Esophagus muscularis mucosa (tissue), 4 donors: ENCODE data around the gene OLIG3.

Source experiments
- CTCF ChIP-seq, 3 experiments: fragments of 200-600 bp in 2 of 3; fragments of 450-650 bp in 1 of 3; sonication (generic) in 2 of 3; IDR thresholded peaks; one replicate each; pipeline ENCODE4 v1.5.1; 2017 to 2019; ENCODE audit warnings: antibody characterized with exemption in 3 of 3, mild to moderate bottlenecking in 2 of 3, moderate library complexity in 1 of 3
- EP300 ChIP-seq: sonication (generic); formaldehyde crosslinking; IDR thresholded peaks from one replicate; pipeline ENCODE4 v1.6.1; 2017; ENCODE audit warnings: antibody characterized with exemption
- POLR2A ChIP-seq: fragments of 450-650 bp; IDR thresholded peaks from one replicate; pipeline ENCODE4 v1.6.1; 2017; ENCODE audit warnings: antibody characterized with exemption, moderate library complexity, mild to moderate bottlenecking, low read depth
- POLR2AphosphoS5 ChIP-seq, 2 donors: sonication (generic); formaldehyde crosslinking; IDR thresholded peaks; one replicate each; pipeline ENCODE4 v1.6.1; 2017; ENCODE audit warnings: antibody characterized with exemption in 2 of 2

GRCh38 chr6:137543114-137543513 is 48.9 kb upstream of the OLIG3 start:
- TF ChIP-seq CTCF (IDR thresholded peaks at IDR 0.05) (no peak), POLR2A (no peak), POLR2AphosphoS5 (IDR thresholded peaks at IDR 0.05) (no peak), EP300 (no peak)
